IMR-90 (cell line): ENCODE data around the gene DGKH. TPM values are rescaled to one million over a fixed set of nuclear protein-coding genes. Genes with fewer than 3 reads are reported as not detected.

Experiments used
- ATAC-seq: fragments of 200-7000 bp; cut with Tn5 transposase; 2 replicates; pipeline ENCODE4 v1.9.1; 2020; ENCODE audit warnings: low read depth, mild to moderate bottlenecking, moderate library complexity
- BruUV-seq: library from RNA; stranded (reverse); fragments of 400-500 nt; replicated peaks from 2 replicates; lab custom pipeline; 2021; lab: Mats Ljungman, UMichigan
- CTCF ChIA-PET: fragments of 300-600 bp; formaldehyde crosslinking; extraction: SDS; loops from one replicate; lab custom pipeline; 2021; ENCODE audit warnings: antibody characterized with exemption; lab: Yijun Ruan, JAX
- POLR2A ChIA-PET: fragments of 300-600 bp; sonication (Branson Sonifier 250); formaldehyde crosslinking; loops from one replicate; lab custom pipeline; 2022; ENCODE audit warnings: antibody characterized with exemption; ENCODE audit not compliant: unreplicated experiment; lab: Charles Lee
- DNase-seq: peaks from one replicate; pipeline ENCODE4 v3.0.0; 2013
- H2AFZ ChIP-seq: replicated peaks from 2 replicates; pipeline ENCODE3; 2013; ENCODE audit warnings: low read length, mild to moderate bottlenecking; ENCODE audit not compliant: poor library complexity
- H2AK5ac ChIP-seq: 2 replicates; pipeline ENCODE4 v1.6.1; 2013; ENCODE audit warnings: low read depth, low read length, inconsistent platforms
- H2AK9ac ChIP-seq: replicated peaks from 2 replicates; pipeline ENCODE3; 2013; ENCODE audit warnings: mild to moderate bottlenecking, low read depth, low read length, moderate library complexity; ENCODE audit not compliant: poor library complexity
- H2BK120ac ChIP-seq: 2 replicates; pipeline ENCODE4 v1.6.1; 2013; ENCODE audit warnings: low read depth, low read length, inconsistent platforms
- H2BK15ac ChIP-seq: 3 replicates; pipeline ENCODE4 v1.6.1; 2013; ENCODE audit warnings: low read depth, low read length, inconsistent platforms
- H2BK20ac ChIP-seq: 2 replicates; pipeline ENCODE4 v1.6.1; 2013; ENCODE audit warnings: low read depth, mild to moderate bottlenecking, inconsistent platforms, low read length, moderate library complexity
- H2BK5ac ChIP-seq: 2 replicates; pipeline ENCODE4 v1.6.1; 2013; ENCODE audit warnings: mild to moderate bottlenecking, low read depth, low read length, inconsistent platforms; ENCODE audit not compliant: poor library complexity, severe bottlenecking
- H3K14ac ChIP-seq: replicated peaks from 2 replicates; pipeline ENCODE4 v1.6.1; 2013; ENCODE audit warnings: low read depth, low read length, inconsistent platforms
- H3K18ac ChIP-seq: 2 replicates; pipeline ENCODE4 v1.6.1; 2013; ENCODE audit warnings: low read depth, low read length, control low read depth
- H3K23ac ChIP-seq: 2 replicates; pipeline ENCODE4 v1.6.1; 2013; ENCODE audit warnings: low read depth, low read length, inconsistent platforms
- H3K27ac ChIP-seq: 2 replicates; pipeline ENCODE4 v1.5.1; 2013; ENCODE audit warnings: mild to moderate bottlenecking, control low read depth, low read length; ENCODE audit not compliant: insufficient read depth
- H3K27me3 ChIP-seq: 2 replicates; pipeline ENCODE4 v1.6.1; 2013; ENCODE audit warnings: low read length; ENCODE audit not compliant: control insufficient read depth, insufficient read depth
- H3K36me3 ChIP-seq: 2 replicates; pipeline ENCODE4 v1.6.1; 2013; ENCODE audit warnings: low read length, mixed read lengths; ENCODE audit not compliant: control insufficient read depth, insufficient read depth
- H3K4ac ChIP-seq: 2 replicates; pipeline ENCODE4 v1.6.1; 2013; ENCODE audit warnings: low read depth, low read length, inconsistent platforms
- H3K4me1 ChIP-seq: 2 replicates; pipeline ENCODE4 v1.6.1; 2013; ENCODE audit warnings: low read length, mixed read lengths; ENCODE audit not compliant: control insufficient read depth, insufficient read depth
- H3K4me2 ChIP-seq: 2 replicates; pipeline ENCODE4 v1.6.1; 2013; ENCODE audit warnings: low read depth, mild to moderate bottlenecking, control low read depth, low read length, moderate library complexity
- H3K4me3 ChIP-seq: 2 replicates; pipeline ENCODE4 v1.5.1; 2013; ENCODE audit warnings: low read depth, mild to moderate bottlenecking, control low read depth, low read length, moderate library complexity; ENCODE audit not compliant: insufficient read depth
- H3K56ac ChIP-seq: 2 replicates; pipeline ENCODE4 v1.6.1; 2013; ENCODE audit warnings: low read length, inconsistent platforms; ENCODE audit not compliant: insufficient read depth; ENCODE audit errors: extremely low read depth
- H3K79me1 ChIP-seq, 2 experiments: 2 replicates each; pipeline ENCODE4 v1.6.1; 2013; ENCODE audit warnings: low read length in 2 of 2, inconsistent platforms in 1 of 2, low read depth in 1 of 2
- H3K9ac ChIP-seq: 2 replicates; pipeline ENCODE4 v1.6.1; 2013; ENCODE audit warnings: low read depth, low read length, control low read depth
- H3K9me1 ChIP-seq: 2 replicates; pipeline ENCODE4 v1.6.1; 2013; ENCODE audit warnings: low read length, inconsistent platforms; ENCODE audit not compliant: insufficient read depth
- H3K9me3 ChIP-seq: 2 replicates; pipeline ENCODE4 v1.6.1; 2013; ENCODE audit warnings: low read length; ENCODE audit not compliant: control insufficient read depth, insufficient read depth
- H4K20me1 ChIP-seq: 2 replicates; pipeline ENCODE4 v1.6.1; 2013; ENCODE audit warnings: low read length, inconsistent platforms; ENCODE audit not compliant: insufficient read depth
- H4K5ac ChIP-seq: 2 replicates; pipeline ENCODE4 v1.6.1; 2013; ENCODE audit warnings: mild to moderate bottlenecking, low read depth, low read length, control low read depth
- H4K8ac ChIP-seq, 2 experiments: 2 replicates each; pipeline ENCODE4 v1.6.1; 2013; ENCODE audit warnings: low read depth in 2 of 2, low read length in 2 of 2, control low read depth in 1 of 2, inconsistent platforms in 1 of 2
- H4K91ac ChIP-seq: 2 replicates; pipeline ENCODE4 v1.6.1; 2013; ENCODE audit warnings: low read depth, low read length, inconsistent platforms; ENCODE audit not compliant: insufficient read depth
- CEBPB ChIP-seq: IDR thresholded peaks from 2 replicates; pipeline ENCODE4 v1.6.1; 2012; ENCODE audit warnings: low read depth, low read length, improper control_type of control experiment
- CHD1 ChIP-seq: IDR thresholded peaks from 2 replicates; pipeline ENCODE4 v1.6.1; 2012; ENCODE audit warnings: low read depth, low read length, improper control_type of control experiment
- MAFK ChIP-seq: IDR thresholded peaks from 2 replicates; pipeline ENCODE4 v1.6.1; 2012; ENCODE audit warnings: low read depth, low read length, improper control_type of control experiment
- MAZ ChIP-seq: IDR thresholded peaks from 2 replicates; pipeline ENCODE4 v1.6.1; 2012; ENCODE audit warnings: low read depth, mild to moderate bottlenecking, low read length, improper control_type of control experiment, moderate library complexity, borderline replicate concordance
- MXI1 ChIP-seq: IDR thresholded peaks from 2 replicates; pipeline ENCODE4 v1.6.1; 2012; ENCODE audit warnings: low read depth, mild to moderate bottlenecking, low read length, moderate library complexity, borderline replicate concordance
- NFE2L2 ChIP-seq: fragments of 150-350 bp; IDR thresholded peaks from 2 replicates; pipeline ENCODE4 v1.6.1; 2016; ENCODE audit warnings: low read depth, mild to moderate bottlenecking, low read length
- RAD21 ChIP-seq: IDR thresholded peaks from 2 replicates; pipeline ENCODE4 v1.6.1; 2012; ENCODE audit warnings: low read length, improper control_type of control experiment
- RCOR1 ChIP-seq: IDR thresholded peaks from 2 replicates; pipeline ENCODE4 v1.6.1; 2012; ENCODE audit warnings: mild to moderate bottlenecking, low read length, improper control_type of control experiment; ENCODE audit not compliant: insufficient replicate concordance
- SMC3 ChIP-seq: fragments of 150-350 bp; IDR thresholded peaks from 2 replicates; pipeline ENCODE4 v1.6.1; 2016; ENCODE audit warnings: low read depth, mild to moderate bottlenecking, antibody characterized with exemption, low read length, moderate library complexity
- WGBS, 2 experiments: methylation state at CpG; one replicate each; pipeline versions ENCODE4 v1.1.5 to v1.1.7; 2013; ENCODE audit warnings: missing lambda C conversion rate in 2 of 2; ENCODE audit not compliant: insufficient read length in 1 of 2; ENCODE audit errors: extremely low coverage in 2 of 2; 5-methylcytosine and 5-hydroxymethylcytosine counted together
- dilution Hi-C: fragments of 300-500 bp; cut with HindIII; formaldehyde crosslinking; loops from one replicate; pipeline ENCODE4 v1.14.3; 2018; ENCODE audit warnings: low sequenced_read_pairs; ENCODE audit not compliant: unreplicated experiment
- in situ Hi-C: fragments of 300-500 bp; cut with MboI; formaldehyde crosslinking; loops from 3 replicates; pipeline ENCODE4 v1.14.3; 2019; ENCODE audit warnings: low sequenced_read_pairs, inconsistent platforms, mixed read lengths
- intact Hi-C: fragments of 100-400 bp; cut with micrococcal nuclease; formaldehyde crosslinking; loops from 2 replicates; pipeline ENCODE4 v1.10.0; 2022
- polyA plus RNA-seq, 3 experiments: library from polyadenylated mRNA; depleted of rRNA; stranded (reverse); fragments of >200 nt; gene quantifications; 2 replicates each; pipeline ENCODE4 v1.2.3, GENCODE V29; 2012; ENCODE audit warnings: low replicate concordance in 1 of 3
- total RNA-seq: library from RNA; depleted of rRNA; stranded (reverse); fragments of >200 nt; gene quantifications from 2 replicates; pipeline ENCODE4 v1.2.3, GENCODE V29; 2012
- TF ChIP-seq, protein P1 (sequence below): fragments of 150-350 bp; IDR thresholded peaks from 2 replicates; pipeline ENCODE4 v1.6.1; 2016; ENCODE audit warnings: low read depth, mild to moderate bottlenecking, low read length, moderate library complexity, borderline replicate concordance
- TF ChIP-seq, protein P2 (sequence below): conservative IDR thresholded peaks from 2 replicates; pipeline ENCODE4 v1.5.1; 2012; ENCODE audit warnings: mild to moderate bottlenecking, low read depth, low read length, improper control_type of control experiment
- TF ChIP-seq, protein P3 (sequence below): fragments of 150-350 bp; IDR thresholded peaks from 2 replicates; pipeline ENCODE4 v1.6.1; 2017; ENCODE audit warnings: mild to moderate bottlenecking, antibody characterized with exemption, low read length, low read depth

The DGKH gene
- total and polyA plus RNA-seq, 2 of the 4 experiments (the other 2 are of a cell fraction) = 2.0 to 13.4 TPM

DNA sequence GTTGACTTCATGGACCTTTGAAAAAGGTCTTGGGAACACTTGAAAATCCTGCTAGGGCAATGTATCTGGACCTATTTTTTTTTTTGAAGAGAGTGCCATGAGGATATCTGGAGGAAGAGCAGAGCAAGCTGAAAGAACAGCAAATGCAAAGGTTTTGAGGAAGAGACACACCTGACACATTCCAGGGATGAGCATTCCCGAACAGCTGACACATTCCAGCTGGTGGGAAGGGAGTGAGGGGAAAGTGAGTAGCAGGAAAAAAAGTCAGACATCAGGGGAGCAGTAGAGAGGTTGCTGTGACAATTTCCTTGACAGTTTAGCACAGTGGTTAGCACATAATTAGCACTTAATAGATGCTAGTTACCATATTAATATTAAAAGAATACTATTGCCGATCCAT, 14.7 kb downstream of the DGKH start:
- dilution Hi-C loops = no loop called here
- Histone ChIP-seq H2BK120ac (no peak overlapping the region), H2AFZ (no peak overlapping the region), H3K9ac (no peak overlapping the region), H3K4ac (no peak overlapping the region), H3K23ac (peak overlapping the region; percentile 37; the same call in 1 of the 2 replicates), H3K36me3 (peaks cover 3% of the 10 kb centered on the region), H3K27ac (no peak overlapping the region), H4K5ac (no peak overlapping the region), H2BK20ac (no peak overlapping the region), H3K79me1 (peaks cover 25 to 42% of the 10 kb centered on the region in 2 experiments; a peak in 3 of 4 replicates), H3K9me1 (peaks cover 16% of the 10 kb centered on the region), H3K18ac (no peak overlapping the region), H3K4me2 (no peak overlapping the region), H3K56ac (no peak overlapping the region), H4K8ac (no peak overlapping the region), H4K91ac (no peak overlapping the region), H3K4me1 (peaks cover 13% of the 10 kb centered on the region), H2AK9ac (no peak overlapping the region), H3K14ac (no peak overlapping the region), H3K27me3 (no peaks in the 10 kb centered on the region), H2BK5ac (no peak overlapping the region), H2BK15ac (no peak overlapping the region), H3K4me3 (no peak overlapping the region), H4K20me1 (no peaks in the 10 kb centered on the region; the same call in 1 of the 2 replicates), H2AK5ac (peak overlapping the region; percentile 79; the same call in 1 of the 2 replicates), H3K9me3 (no peaks in the 10 kb centered on the region; the same call in 1 of the 2 replicates)
- ChIA-PET POLR2A (no interaction called here), CTCF (interaction anchor here (0.9 kb wide), 1 partner anchor 394 kb away, joined by 5 read pairs; no protein-coding TSS in a partner anchor)
- ATAC-seq (no peak), DNase-seq (no peak)
- no TSS peak for BruUV-seq
- TF ChIP-seq SMC3 (no peak), RCOR1 (no peak), NFE2L2 (no peak), CEBPB (no peak), MAFK (no peak), MXI1 (no peak), MAZ (no peak), CHD1 (no peak), RAD21 (no peak)
- TF ChIP-seq, protein P1, sequence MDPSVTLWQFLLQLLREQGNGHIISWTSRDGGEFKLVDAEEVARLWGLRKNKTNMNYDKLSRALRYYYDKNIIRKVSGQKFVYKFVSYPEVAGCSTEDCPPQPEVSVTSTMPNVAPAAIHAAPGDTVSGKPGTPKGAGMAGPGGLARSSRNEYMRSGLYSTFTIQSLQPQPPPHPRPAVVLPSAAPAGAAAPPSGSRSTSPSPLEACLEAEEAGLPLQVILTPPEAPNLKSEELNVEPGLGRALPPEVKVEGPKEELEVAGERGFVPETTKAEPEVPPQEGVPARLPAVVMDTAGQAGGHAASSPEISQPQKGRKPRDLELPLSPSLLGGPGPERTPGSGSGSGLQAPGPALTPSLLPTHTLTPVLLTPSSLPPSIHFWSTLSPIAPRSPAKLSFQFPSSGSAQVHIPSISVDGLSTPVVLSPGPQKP = no peak
- TF ChIP-seq, protein P2, sequence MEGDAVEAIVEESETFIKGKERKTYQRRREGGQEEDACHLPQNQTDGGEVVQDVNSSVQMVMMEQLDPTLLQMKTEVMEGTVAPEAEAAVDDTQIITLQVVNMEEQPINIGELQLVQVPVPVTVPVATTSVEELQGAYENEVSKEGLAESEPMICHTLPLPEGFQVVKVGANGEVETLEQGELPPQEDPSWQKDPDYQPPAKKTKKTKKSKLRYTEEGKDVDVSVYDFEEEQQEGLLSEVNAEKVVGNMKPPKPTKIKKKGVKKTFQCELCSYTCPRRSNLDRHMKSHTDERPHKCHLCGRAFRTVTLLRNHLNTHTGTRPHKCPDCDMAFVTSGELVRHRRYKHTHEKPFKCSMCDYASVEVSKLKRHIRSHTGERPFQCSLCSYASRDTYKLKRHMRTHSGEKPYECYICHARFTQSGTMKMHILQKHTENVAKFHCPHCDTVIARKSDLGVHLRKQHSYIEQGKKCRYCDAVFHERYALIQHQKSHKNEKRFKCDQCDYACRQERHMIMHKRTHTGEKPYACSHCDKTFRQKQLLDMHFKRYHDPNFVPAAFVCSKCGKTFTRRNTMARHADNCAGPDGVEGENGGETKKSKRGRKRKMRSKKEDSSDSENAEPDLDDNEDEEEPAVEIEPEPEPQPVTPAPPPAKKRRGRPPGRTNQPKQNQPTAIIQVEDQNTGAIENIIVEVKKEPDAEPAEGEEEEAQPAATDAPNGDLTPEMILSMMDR = no peak
- TF ChIP-seq, protein P3, sequence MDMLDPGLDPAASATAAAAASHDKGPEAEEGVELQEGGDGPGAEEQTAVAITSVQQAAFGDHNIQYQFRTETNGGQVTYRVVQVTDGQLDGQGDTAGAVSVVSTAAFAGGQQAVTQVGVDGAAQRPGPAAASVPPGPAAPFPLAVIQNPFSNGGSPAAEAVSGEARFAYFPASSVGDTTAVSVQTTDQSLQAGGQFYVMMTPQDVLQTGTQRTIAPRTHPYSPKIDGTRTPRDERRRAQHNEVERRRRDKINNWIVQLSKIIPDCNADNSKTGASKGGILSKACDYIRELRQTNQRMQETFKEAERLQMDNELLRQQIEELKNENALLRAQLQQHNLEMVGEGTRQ = no peak
- in situ Hi-C loops = no loop called here
- intact Hi-C loops = no loop called here
- WGBS, 2 experiments = 83% methylated on average over 1 of the region's 2 CpGs; no CpG with 5 or more reads in 1 of the 2 experiments
